ENCODE results near the gene CNN2.

CNN2 gene

DNA sequence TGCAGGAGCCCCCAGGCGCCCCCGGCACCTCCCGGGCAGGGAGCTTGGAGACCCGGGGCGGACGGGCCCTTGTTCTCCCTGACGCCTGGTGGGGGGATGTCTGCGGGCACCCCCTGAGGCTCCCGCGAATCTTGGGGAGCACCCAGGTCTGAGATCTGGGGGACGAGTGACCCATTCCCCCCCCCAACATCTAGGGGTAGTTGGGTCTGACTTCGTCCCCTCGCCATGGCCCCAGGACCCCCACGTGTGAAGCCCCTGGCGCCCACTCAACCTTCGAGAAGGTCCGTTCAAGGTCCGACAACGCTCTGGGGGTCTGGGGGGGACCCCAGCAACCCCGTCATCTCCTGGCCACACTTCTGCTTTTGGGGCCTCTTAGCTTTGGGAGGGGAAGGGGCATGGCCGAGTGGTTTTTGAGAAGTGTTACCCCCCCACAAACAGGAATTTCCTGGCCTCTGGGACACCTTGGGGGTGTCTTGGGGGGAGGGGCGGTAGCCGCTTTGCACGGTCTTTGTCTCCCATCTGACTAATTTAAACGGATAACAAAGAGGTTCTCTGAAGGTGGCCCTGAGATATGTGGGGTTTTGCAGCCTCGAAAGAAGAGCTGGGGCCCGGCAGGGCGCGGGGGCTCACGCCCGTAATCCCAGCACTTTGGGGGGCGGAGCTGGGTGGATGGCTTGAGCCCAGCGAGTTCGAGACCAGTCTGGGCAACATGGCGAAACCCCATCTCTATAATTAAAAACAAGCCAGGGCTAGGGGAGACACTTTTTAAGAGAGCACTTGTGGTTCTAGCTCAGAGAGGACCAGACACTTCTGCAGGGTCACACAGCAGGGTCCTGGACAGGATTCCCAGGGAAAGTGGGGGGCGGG, 608 bp downstream of the CNN2 start:
- Histone ChIP-seq H3K4me3 (peak overlapping the region; percentile 95), H3K9ac (ENCODE audit: insufficient read length) (peak overlapping the region; percentile 99), H3K27ac (peak overlapping the region; percentile 96), H3K36me3 (ENCODE audit: insufficient read depth, low read length) (peaks cover 16% of the 10 kb centered on the region), H3K9me3 (ENCODE audit: low read depth, low read length) (no peaks in the 10 kb centered on the region)
- no peak for DNase-seq (ENCODE audit: low read depth, low spot score)
- no peak for TF ChIP-seq EZH2 (IDR thresholded peaks at IDR 0.05)
- 0 out of 2 replicates have a peak, but pooled peaks have one; percentile 4 for TF ChIP-seq POLR2AphosphoS5 (IDR thresholded peaks at IDR 0.05; ENCODE audit: borderline replicate concordance, low read depth, low read length)

DNA sequence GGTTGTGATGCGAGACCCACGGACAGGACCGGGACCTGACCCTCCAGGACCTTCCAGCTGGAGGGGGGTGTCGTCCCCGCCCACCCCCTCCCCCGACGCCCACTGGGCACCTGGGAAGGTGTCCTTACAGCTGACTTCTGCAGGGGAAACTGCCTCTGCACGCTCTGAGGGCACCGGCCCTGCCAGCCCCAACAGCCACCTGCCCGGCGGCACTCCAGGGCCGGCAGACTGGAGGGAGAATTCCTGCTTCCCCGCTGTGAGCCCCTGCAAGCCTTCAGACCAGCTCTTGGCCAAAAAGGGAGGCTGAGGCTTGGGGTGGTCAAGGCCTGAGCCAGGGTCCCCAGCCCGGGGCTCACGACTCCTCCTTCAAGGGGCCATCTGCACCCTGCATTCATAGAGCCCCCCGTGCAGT, 1.2 kb downstream of the CNN2 start:
- H3K27ac ChIP-seq: peak overlapping the region; percentile 96
- peaks cover 23% of the 10 kb centered on the region for H3K36me3 ChIP-seq (ENCODE audit: insufficient read depth, low read length)
- H3K4me3 ChIP-seq: peak overlapping the region; percentile 95
- no peaks in the 10 kb centered on the region for H3K9me3 ChIP-seq (ENCODE audit: low read depth, low read length)
- peak overlapping the region; percentile 99 for H3K9ac ChIP-seq (ENCODE audit: insufficient read length)
- no peak for TF ChIP-seq EZH2 (IDR thresholded peaks at IDR 0.05)
- no peak for TF ChIP-seq FOXP2 (optimal IDR thresholded peaks at IDR 0.05; ENCODE audit: control extremely low read depth, extremely low read length, insufficient read depth)
- no peak for DNase-seq (ENCODE audit: low read depth, low spot score)

DNA sequence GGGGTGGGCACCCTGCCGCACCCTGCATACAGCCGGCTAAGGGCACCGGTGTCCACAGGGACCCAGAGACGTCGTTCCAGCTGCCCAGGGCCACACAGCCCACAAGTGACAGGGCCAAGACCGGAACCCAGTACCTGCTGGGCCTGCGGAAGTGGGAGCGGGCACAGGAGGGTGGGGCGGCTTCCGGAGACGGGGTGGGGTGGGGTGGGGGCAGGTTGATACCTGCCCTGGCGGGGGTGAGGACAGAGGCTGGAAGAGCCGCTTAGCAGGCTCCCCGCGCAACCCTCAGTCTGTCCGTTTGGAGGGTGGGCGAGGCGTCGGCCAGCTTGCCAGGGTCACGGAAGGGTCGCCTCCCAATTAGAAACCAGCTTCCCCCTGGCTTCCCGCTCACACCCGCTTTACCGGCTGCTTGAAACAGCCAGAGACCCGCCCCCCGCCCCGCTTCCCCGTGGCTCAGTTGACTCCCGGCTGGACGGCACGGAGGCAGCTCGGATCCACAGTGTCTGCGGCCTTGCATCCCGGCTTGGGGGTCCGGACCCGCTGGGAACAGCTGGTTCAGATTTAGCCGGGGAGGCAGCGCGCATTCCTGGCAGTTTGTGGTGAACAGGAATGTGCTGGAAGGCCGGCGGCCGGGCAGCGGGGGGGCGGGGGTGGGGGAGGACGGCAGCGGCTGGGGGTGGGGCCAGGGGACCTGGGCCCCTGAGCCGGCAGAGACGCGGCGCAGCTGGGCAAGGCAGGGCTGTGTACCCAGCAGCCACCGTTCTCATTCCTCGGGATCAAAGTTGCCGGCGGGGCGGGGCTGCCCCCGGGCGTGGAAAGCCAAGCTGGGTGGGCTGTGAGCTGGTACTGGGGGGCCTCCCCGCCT, 1.9 kb downstream of the CNN2 start:
- Histone ChIP-seq H3K4me3 (peak overlapping the region; percentile 95), H3K9me3 (ENCODE audit: low read depth, low read length) (no peaks in the 10 kb centered on the region), H3K9ac (ENCODE audit: insufficient read length) (peak overlapping the region; percentile 99), H3K27ac (peak overlapping the region; percentile 96), H3K36me3 (ENCODE audit: insufficient read depth, low read length) (peaks cover 29% of the 10 kb centered on the region)
- TF ChIP-seq FOXP2 (optimal IDR thresholded peaks at IDR 0.05; ENCODE audit: control extremely low read depth, extremely low read length, insufficient read depth): no peak
- no peak for TF ChIP-seq EZH2 (IDR thresholded peaks at IDR 0.05)
- TF ChIP-seq POLR2AphosphoS5 (IDR thresholded peaks at IDR 0.05; ENCODE audit: borderline replicate concordance, low read depth, low read length): peak; percentile 32; the same call in 1 of the 2 replicates
- no peak for DNase-seq (ENCODE audit: low read depth, low spot score)

DNA sequence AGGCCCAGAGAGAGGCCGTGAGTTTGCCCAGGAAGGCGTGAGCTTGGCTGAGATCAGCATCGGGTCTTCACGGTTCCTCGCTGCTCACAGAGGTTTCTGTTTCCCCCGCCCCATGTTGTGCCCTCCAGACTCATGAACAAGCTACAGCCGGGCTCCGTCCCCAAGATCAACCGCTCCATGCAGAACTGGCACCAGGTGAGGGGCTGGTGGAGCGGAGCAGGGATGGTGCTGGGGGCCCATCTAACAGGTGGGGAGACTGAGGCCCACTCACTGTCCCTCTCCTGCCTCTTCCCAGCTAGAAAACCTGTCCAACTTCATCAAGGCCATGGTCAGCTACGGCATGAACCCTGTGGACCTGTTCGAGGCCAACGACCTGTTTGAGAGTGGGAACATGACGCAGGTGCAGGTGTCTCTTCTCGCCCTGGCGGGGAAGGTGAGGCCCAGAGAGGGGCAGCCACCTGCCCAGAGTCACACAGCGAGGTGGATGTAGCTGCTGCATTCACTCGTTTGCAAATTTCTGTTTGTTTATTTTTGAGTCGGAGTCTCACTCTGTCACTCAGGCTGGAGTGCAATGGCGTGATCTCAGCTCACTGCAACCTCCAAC, 6.0 kb downstream of the CNN2 start:
- Histone ChIP-seq H3K4me3 (no peak overlapping the region), H3K27ac (no peak overlapping the region), H3K9me3 (ENCODE audit: low read depth, low read length) (no peaks in the 10 kb centered on the region), H3K9ac (ENCODE audit: insufficient read length) (no peak overlapping the region), H3K36me3 (ENCODE audit: insufficient read depth, low read length) (peaks cover 41% of the 10 kb centered on the region)
- TF ChIP-seq POLR2AphosphoS5 (IDR thresholded peaks at IDR 0.05; ENCODE audit: borderline replicate concordance, low read depth, low read length) (no peak), FOXP2 (optimal IDR thresholded peaks at IDR 0.05; ENCODE audit: control extremely low read depth, extremely low read length, insufficient read depth) (no peak), EZH2 (IDR thresholded peaks at IDR 0.05) (no peak)
- DNase-seq (ENCODE audit: low read depth, low spot score): no peak

DNA sequence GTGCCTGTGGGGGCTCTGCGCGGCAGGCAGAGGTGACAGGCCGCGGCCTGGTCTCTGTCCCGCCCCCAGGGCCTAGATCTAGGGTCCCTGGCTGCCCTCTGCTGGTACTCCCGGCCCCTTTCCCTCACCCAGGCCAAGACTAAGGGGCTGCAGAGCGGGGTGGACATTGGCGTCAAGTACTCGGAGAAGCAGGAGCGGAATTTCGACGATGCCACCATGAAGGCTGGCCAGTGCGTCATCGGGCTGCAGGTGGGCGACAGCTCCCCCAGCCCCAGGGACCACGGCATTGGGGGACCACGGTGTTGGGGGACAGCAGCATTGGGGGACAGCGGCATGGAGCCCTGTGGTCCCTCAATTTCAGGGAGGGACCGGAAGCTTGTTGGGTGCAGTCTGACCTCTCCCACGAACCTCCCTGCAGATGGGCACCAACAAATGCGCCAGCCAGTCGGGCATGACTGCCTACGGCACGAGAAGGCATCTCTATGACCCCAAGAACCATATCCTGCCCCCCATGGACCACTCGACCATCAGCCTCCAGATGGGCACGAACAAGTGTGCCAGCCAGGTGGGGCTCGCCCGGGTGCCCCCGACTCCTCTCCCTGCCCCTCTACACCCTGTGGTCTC, 9.7 kb downstream of the CNN2 start:
- TF ChIP-seq FOXP2 (optimal IDR thresholded peaks at IDR 0.05; ENCODE audit: control extremely low read depth, extremely low read length, insufficient read depth) (no peak), POLR2AphosphoS5 (IDR thresholded peaks at IDR 0.05; ENCODE audit: borderline replicate concordance, low read depth, low read length) (no peak), EZH2 (IDR thresholded peaks at IDR 0.05) (no peak)
- no peak overlapping the region for H3K27ac ChIP-seq
- no peak overlapping the region for H3K4me3 ChIP-seq
- no peak for DNase-seq (ENCODE audit: low read depth, low spot score)
- peaks cover 37% of the 10 kb centered on the region for H3K36me3 ChIP-seq (ENCODE audit: insufficient read depth, low read length)
- no peaks in the 10 kb centered on the region for H3K9me3 ChIP-seq (ENCODE audit: low read depth, low read length)
- H3K9ac ChIP-seq (ENCODE audit: insufficient read length): no peak overlapping the region

DNA sequence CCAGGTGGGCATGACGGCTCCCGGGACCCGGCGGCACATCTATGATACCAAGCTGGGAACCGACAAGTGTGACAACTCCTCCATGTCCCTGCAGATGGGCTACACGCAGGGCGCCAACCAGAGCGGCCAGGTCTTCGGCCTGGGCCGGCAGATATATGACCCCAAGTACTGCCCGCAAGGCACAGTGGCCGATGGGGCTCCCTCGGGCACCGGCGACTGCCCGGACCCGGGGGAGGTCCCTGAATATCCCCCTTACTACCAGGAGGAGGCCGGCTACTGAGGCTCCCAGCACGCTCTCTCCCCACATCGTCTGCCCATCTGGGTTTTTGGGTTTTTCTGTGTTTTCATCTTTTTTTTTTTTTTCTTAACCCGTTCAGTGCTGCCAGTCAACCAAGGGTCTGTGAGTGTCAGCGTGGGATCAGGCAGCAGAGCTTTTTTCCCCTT, 11.2 kb downstream of the CNN2 start:
- peak overlapping the region; percentile 81 for H3K27ac ChIP-seq
- TF ChIP-seq FOXP2 (optimal IDR thresholded peaks at IDR 0.05; ENCODE audit: control extremely low read depth, extremely low read length, insufficient read depth) (no peak), POLR2AphosphoS5 (IDR thresholded peaks at IDR 0.05; ENCODE audit: borderline replicate concordance, low read depth, low read length) (no peak), EZH2 (IDR thresholded peaks at IDR 0.05) (no peak)
- H3K4me3 ChIP-seq: peak overlapping the region; percentile 58

DNA sequence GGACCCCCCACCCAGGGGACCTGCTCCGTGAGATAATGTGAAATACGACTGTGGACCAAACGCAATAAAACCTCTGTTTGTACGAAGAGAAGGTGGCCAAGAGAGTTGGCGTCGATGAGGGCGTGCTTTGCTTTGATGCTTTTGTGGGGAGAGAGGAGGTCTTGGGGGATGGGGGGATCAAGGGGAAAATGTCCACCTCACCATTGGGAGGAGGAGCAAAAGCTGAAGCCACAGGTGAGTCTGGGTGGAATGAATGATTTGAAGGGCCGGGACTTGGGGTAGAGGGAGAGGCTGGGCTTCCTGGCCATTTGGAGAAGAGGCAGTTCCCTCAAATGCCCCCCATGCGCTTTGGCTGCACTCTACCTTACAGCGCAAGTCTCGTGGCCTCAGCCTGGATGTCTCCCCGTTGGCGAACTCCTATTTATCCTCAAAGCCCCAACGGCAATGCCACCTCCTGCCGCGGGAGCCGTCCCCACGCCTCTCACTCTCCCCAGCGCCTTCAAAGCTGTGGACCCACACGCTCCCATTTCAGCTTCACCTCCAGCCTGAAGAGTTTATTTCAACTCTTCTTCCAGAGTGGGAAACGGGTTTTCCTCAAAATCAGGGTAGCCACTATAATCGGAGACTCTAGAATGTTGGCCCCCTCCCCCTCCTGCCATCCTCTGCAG, 12.7 kb downstream of the CNN2 start:
- peak overlapping the region; percentile 90 for H3K4me3 ChIP-seq
- no peaks in the 10 kb centered on the region for H3K9me3 ChIP-seq (ENCODE audit: low read depth, low read length)
- H3K9ac ChIP-seq (ENCODE audit: insufficient read length): peak overlapping the region; percentile 37
- peak overlapping the region; percentile 64; the same call in 1 of the 2 replicates for H3K27ac ChIP-seq
- DNase-seq (ENCODE audit: low read depth, low spot score): no peak
- TF ChIP-seq FOXP2 (optimal IDR thresholded peaks at IDR 0.05; ENCODE audit: control extremely low read depth, extremely low read length, insufficient read depth): no peak
- no peak for TF ChIP-seq EZH2 (IDR thresholded peaks at IDR 0.05)
- peaks cover 18% of the 10 kb centered on the region; the same call in 1 of the 2 replicates for H3K36me3 ChIP-seq (ENCODE audit: insufficient read depth, low read length)

More for the DNA sequence above, 11.2 kb downstream of the CNN2 start:
- Histone ChIP-seq H3K9me3 (ENCODE audit: low read depth, low read length) (no peaks in the 10 kb centered on the region), H3K9ac (ENCODE audit: insufficient read length) (no peak overlapping the region), H3K36me3 (ENCODE audit: insufficient read depth, low read length) (peaks cover 26% of the 10 kb centered on the region)
- no peak for DNase-seq (ENCODE audit: low read depth, low spot score)
